Natural killer cell (primary cell): Measurements from ENCODE around the gene FTH1. TPM values are rescaled to one million over a fixed set of nuclear protein-coding genes. Genes with fewer than 3 reads are reported as not detected.

Experiments
- ATAC-seq, 3 donors: fragments of 150-1000 bp in 2 of 3; fragments of 200-7000 bp in 1 of 3; cut with Tn5 transposase; 1 replicate in 1 of 3; 2 replicates in 2 of 3; pipeline ENCODE4 v1.10.0; 2021; ENCODE audit warnings: mild to moderate bottlenecking in 2 of 3, moderate library complexity in 2 of 3
- DNase-seq, 2 donors: peaks; one replicate each; pipeline versions ENCODE4 v3.0.0 to v3.0.0-alpha.2; 2013 to 2021; ENCODE audit warnings: mixed read lengths in 1 of 2
- H3K27ac ChIP-seq: one replicate; pipeline ENCODE4 v1.5.1; 2013; ENCODE audit warnings: mild to moderate bottlenecking, low read length
- H3K27me3 ChIP-seq: one replicate; pipeline ENCODE4 v1.6.1; 2013; ENCODE audit warnings: low read length; ENCODE audit not compliant: control insufficient read depth, insufficient read depth
- H3K36me3 ChIP-seq: one replicate; pipeline ENCODE4 v1.6.1; 2013; ENCODE audit warnings: low read length; ENCODE audit not compliant: control insufficient read depth, insufficient read depth
- H3K4me1 ChIP-seq: one replicate; pipeline ENCODE4 v1.6.1; 2013; ENCODE audit warnings: low read length; ENCODE audit not compliant: control insufficient read depth, insufficient read depth
- H3K4me3 ChIP-seq: one replicate; pipeline ENCODE4 v1.5.1; 2013; ENCODE audit warnings: low read length
- H3K9me3 ChIP-seq: one replicate; pipeline ENCODE4 v1.6.1; 2013; ENCODE audit warnings: low read length; ENCODE audit not compliant: control insufficient read depth, insufficient read depth
- H3K27ac Mint-ChIP-seq, 2 donors: one replicate each; pipeline ENCODE4 v1.8.0; 2022; ENCODE audit warnings: mild to moderate bottlenecking in 2 of 2, mixed read lengths in 2 of 2, moderate library complexity in 1 of 2
- H3K27me3 Mint-ChIP-seq, 2 donors: one replicate each; pipeline ENCODE4 v1.8.0; 2022; ENCODE audit warnings: low read depth in 2 of 2, mixed read lengths in 2 of 2
- H3K36me3 Mint-ChIP-seq: one replicate; pipeline ENCODE4 v1.8.0; 2022; ENCODE audit warnings: mixed read lengths
- H3K4me1 Mint-ChIP-seq, 2 donors: one replicate each; pipeline ENCODE4 v1.8.0; 2022; ENCODE audit warnings: mixed read lengths in 2 of 2
- H3K4me3 Mint-ChIP-seq: one replicate; pipeline ENCODE4 v1.8.0; 2022; ENCODE audit warnings: mild to moderate bottlenecking, moderate library complexity, mixed read lengths
- H3K9me3 Mint-ChIP-seq, 2 donors: one replicate each; pipeline ENCODE4 v1.8.0; 2022; ENCODE audit warnings: mixed read lengths in 2 of 2
- CTCF ChIP-seq: fragments of 200-600 bp; IDR thresholded peaks from one replicate; pipeline ENCODE4 v1.8.0; 2022; ENCODE audit warnings: antibody characterized with exemption
- WGBS: methylation state at CpG from one replicate; pipeline ENCODE4 v1.1.7; 2013; ENCODE audit warnings: missing lambda C conversion rate; ENCODE audit not compliant: insufficient coverage; 5-methylcytosine and 5-hydroxymethylcytosine counted together
- intact Hi-C: fragments of 100-400 bp; cut with micrococcal nuclease; formaldehyde crosslinking; loops from one replicate; pipeline ENCODE4 v1.14.2; 2022
- total RNA-seq, 4 donors: library from RNA; stranded (reverse); fragments of 120-200 nt in 1 of 4; gene quantifications; one replicate each; pipeline versions ENCODE4 v1.2.3 to v1.2.4, GENCODE V29; 2013 to 2022

The FTH1 gene
- total RNA-seq, 3 donors from 2014 or later (not counting 1 experiment from before 2014, with no cell fraction given): 1,067 to 1,951 (median 1,796) TPM

- no peak overlapping the region for H3K4me3 Mint-ChIP-seq
- DNase-seq (no peak), ATAC-seq (no peak)
- H3K27ac Mint-ChIP-seq: no peak overlapping the region
- Histone ChIP-seq H3K4me1 (peaks cover 23% of the 10 kb centered on the region), H3K27ac (no peak overlapping the region), H3K9me3 (no peaks in the 10 kb centered on the region), H3K36me3 (no peaks in the 10 kb centered on the region), H3K4me3 (no peak overlapping the region), H3K27me3 (no peaks in the 10 kb centered on the region)
- 94% methylated on average over 8 of the region's 8 CpGs for WGBS
- intact Hi-C loops: no loop called here
- no peaks in the 10 kb centered on the region for H3K27me3 Mint-ChIP-seq
- no peaks in the 10 kb centered on the region for H3K36me3 Mint-ChIP-seq
- H3K9me3 Mint-ChIP-seq: no peaks in the 10 kb centered on the region
- TF ChIP-seq CTCF: no peak
- peaks cover 4 to 9% of the 10 kb centered on the region in 2 donors for H3K4me1 Mint-ChIP-seq
These were observed 9.0 kb upstream of the FTH1 start for GRCh38 chr11:61976420-61976800.

GRCh38 chr11:61975638-61976419 is 8.4 kb upstream of the FTH1 start:
- Histone ChIP-seq H3K4me1 (peaks cover 29% of the 10 kb centered on the region), H3K27me3 (no peaks in the 10 kb centered on the region), H3K9me3 (no peaks in the 10 kb centered on the region), H3K4me3 (no peak overlapping the region), H3K36me3 (no peaks in the 10 kb centered on the region), H3K27ac (no peak overlapping the region)
- intact Hi-C loops: no loop called here
- DNase-seq: no peak
- H3K4me3 Mint-ChIP-seq: no peak overlapping the region
- ATAC-seq: no peak
- no peaks in the 10 kb centered on the region for H3K27me3 Mint-ChIP-seq
- no peak overlapping the region for H3K27ac Mint-ChIP-seq
- TF ChIP-seq CTCF: no peak
- H3K36me3 Mint-ChIP-seq: no peaks in the 10 kb centered on the region
- WGBS: 75% methylated on average over 15 of the region's 15 CpGs
- peaks cover 7 to 15% of the 10 kb centered on the region in 2 donors for H3K4me1 Mint-ChIP-seq
- H3K9me3 Mint-ChIP-seq: no peaks in the 10 kb centered on the region

GRCh38 chr11:61974766-61975631 is 7.6 kb upstream of the FTH1 start:
- intact Hi-C loops: no loop called here
- no peak for TF ChIP-seq CTCF

More at GRCh38 chr11:61974766-61975631, 7.6 kb upstream of the FTH1 start:
- no peaks in the 10 kb centered on the region for H3K27me3 ChIP-seq
- H3K4me3 ChIP-seq: no peak overlapping the region
- peaks cover 7 to 15% of the 10 kb centered on the region in 2 donors for H3K4me1 Mint-ChIP-seq
- peaks cover 30% of the 10 kb centered on the region for H3K4me1 ChIP-seq
- DNase-seq (no peak), ATAC-seq (no peak)
- H3K36me3 ChIP-seq: no peaks in the 10 kb centered on the region
- H3K9me3 ChIP-seq: no peaks in the 10 kb centered on the region
- peak overlapping the region in 1 of 2 donors; percentile 54 for H3K27ac Mint-ChIP-seq
- no peaks in the 10 kb centered on the region for H3K27me3 Mint-ChIP-seq
- H3K4me3 Mint-ChIP-seq: no peak overlapping the region
- H3K27ac ChIP-seq: no peak overlapping the region
- H3K36me3 Mint-ChIP-seq: no peaks in the 10 kb centered on the region
- H3K9me3 Mint-ChIP-seq: no peaks in the 10 kb centered on the region
- 95% methylated on average over 14 of the region's 14 CpGs for WGBS
